ENCODE data around the gene TMC7. TPM values are rescaled to one million over a fixed set of nuclear protein-coding genes. Genes with fewer than 3 reads are reported as not detected.

Gene TMC7
- total and polyA plus RNA-seq, 2 of the 13 experiments (the other 11 are each of a cell fraction or from before 2014, with no cell fraction given) = 1.2 to 5.1 TPM

GRCh38 chr16:18983565-18984434 lies at the start of gene TMC7 (continued):
- TF ChIP-seq STAT6 (CRISPR knock-in tag; IDR thresholded peaks at IDR 0.05; ENCODE audit: borderline replicate concordance) (no peak; the same call in none of the 2 replicates), ZZZ3 (CRISPR knock-in tag; IDR thresholded peaks at IDR 0.05; ENCODE audit: borderline replicate concordance) (no peak; the same call in 1 of the 2 replicates), CBX2 (IDR thresholded peaks at IDR 0.05; ENCODE audit: low read depth, low read length) (no peak), CBX2 (CRISPR knock-in tag; IDR thresholded peaks at IDR 0.05; ENCODE audit: low read depth) (peak; percentile 76; the same call in 1 of the 2 replicates), ZNF691 (CRISPR knock-in tag; IDR thresholded peaks at IDR 0.05; ENCODE audit: borderline replicate concordance, low read depth) (peak; percentile 98; the same call in 1 of the 2 replicates), MBD4 (IDR thresholded peaks at IDR 0.05; ENCODE audit: borderline replicate concordance, low read length) (no peak), ZNF142 (CRISPR knock-in tag; IDR thresholded peaks at IDR 0.05) (peak; percentile 53; the same call in 1 of the 2 replicates), IRF9 (CRISPR knock-in tag; IDR thresholded peaks at IDR 0.05; ENCODE audit: borderline replicate concordance) (peak; percentile 94; the same call in 1 of the 2 replicates), MIXL1 (CRISPR knock-in tag; IDR thresholded peaks at IDR 0.05) (peak; percentile 76; the same call in 1 of the 2 replicates), ZFP62 (CRISPR knock-in tag; IDR thresholded peaks at IDR 0.05) (0 out of 2 replicates have a peak, but pooled peaks have one; percentile 10), ETV5 (CRISPR knock-in tag; IDR thresholded peaks at IDR 0.05; ENCODE audit: borderline replicate concordance) (peak; percentile 93), ZNF749 (CRISPR knock-in tag; IDR thresholded peaks at IDR 0.05; ENCODE audit: borderline replicate concordance) (peak; percentile 70; the same call in 1 of the 2 replicates), SOX5 (CRISPR knock-in tag; IDR thresholded peaks at IDR 0.05; ENCODE audit: borderline replicate concordance) (peak; percentile 73; the same call in 1 of the 2 replicates)
